ENCODE results near the gene JUP. TPM values are rescaled to one million over a fixed set of nuclear protein-coding genes. Genes with fewer than 3 reads are reported as not detected.

The JUP gene
- total and polyA plus RNA-seq, 2 experiments from 2014 or later, result 209 to 214 TPM

- peak; percentile 68 for DNase-seq (ENCODE audit: low spot score)
- H3K4me3 ChIP-seq, result peak overlapping the region; percentile 28
- WGBS (ENCODE audit: low lambda C conversion rate, missing lambda C conversion rate), result 25% methylated on average over 6 of the region's 6 CpGs
- no peaks in the 10 kb centered on the region for H3K9me3 ChIP-seq (ENCODE audit: low read depth)
- TF ChIP-seq EZH2 (IDR thresholded peaks at IDR 0.05; ENCODE audit: borderline replicate concordance), result no peak
- TF ChIP-seq EZH2phosphoT487 (IDR thresholded peaks at IDR 0.05; ENCODE audit: low read depth, severe bottlenecking, unreplicated experiment), result no peak
- TF ChIP-seq, protein P1, sequence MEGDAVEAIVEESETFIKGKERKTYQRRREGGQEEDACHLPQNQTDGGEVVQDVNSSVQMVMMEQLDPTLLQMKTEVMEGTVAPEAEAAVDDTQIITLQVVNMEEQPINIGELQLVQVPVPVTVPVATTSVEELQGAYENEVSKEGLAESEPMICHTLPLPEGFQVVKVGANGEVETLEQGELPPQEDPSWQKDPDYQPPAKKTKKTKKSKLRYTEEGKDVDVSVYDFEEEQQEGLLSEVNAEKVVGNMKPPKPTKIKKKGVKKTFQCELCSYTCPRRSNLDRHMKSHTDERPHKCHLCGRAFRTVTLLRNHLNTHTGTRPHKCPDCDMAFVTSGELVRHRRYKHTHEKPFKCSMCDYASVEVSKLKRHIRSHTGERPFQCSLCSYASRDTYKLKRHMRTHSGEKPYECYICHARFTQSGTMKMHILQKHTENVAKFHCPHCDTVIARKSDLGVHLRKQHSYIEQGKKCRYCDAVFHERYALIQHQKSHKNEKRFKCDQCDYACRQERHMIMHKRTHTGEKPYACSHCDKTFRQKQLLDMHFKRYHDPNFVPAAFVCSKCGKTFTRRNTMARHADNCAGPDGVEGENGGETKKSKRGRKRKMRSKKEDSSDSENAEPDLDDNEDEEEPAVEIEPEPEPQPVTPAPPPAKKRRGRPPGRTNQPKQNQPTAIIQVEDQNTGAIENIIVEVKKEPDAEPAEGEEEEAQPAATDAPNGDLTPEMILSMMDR (IDR thresholded peaks at IDR 0.05; ENCODE audit: poor library complexity), result no peak
- H3K36me3 ChIP-seq (replicated peaks; ENCODE audit: insufficient read depth, low read depth), result no peaks in the 10 kb centered on the region
- H2AFZ ChIP-seq, result no peak overlapping the region
- H3K9me2 ChIP-seq (replicated peaks; ENCODE audit: insufficient read depth), result no peaks in the 10 kb centered on the region
- H4K20me1 ChIP-seq (ENCODE audit: insufficient read depth, poor library complexity, severe bottlenecking), result peaks cover 55% of the 10 kb centered on the region
- H3K79me2 ChIP-seq, result peaks cover 66% of the 10 kb centered on the region
- H3K27me3 ChIP-seq, result no peaks in the 10 kb centered on the region
- H3K4me2 ChIP-seq, result peak overlapping the region; percentile 85
- H3K4me1 ChIP-seq (ENCODE audit: insufficient read depth), result peaks cover 12% of the 10 kb centered on the region
- H3K27ac ChIP-seq, result peak overlapping the region; percentile 93
Observed at GRCh38 chr17:41784207-41784744, 2.2 kb downstream of the JUP start.

- H3K79me2 ChIP-seq, result peaks cover 85% of the 10 kb centered on the region
- no peaks in the 10 kb centered on the region for H3K27me3 ChIP-seq
- no peaks in the 10 kb centered on the region for H3K9me2 ChIP-seq (replicated peaks; ENCODE audit: insufficient read depth)
- H3K9me3 ChIP-seq (ENCODE audit: low read depth), result no peaks in the 10 kb centered on the region
- H2AFZ ChIP-seq, result no peak overlapping the region
- no peaks in the 10 kb centered on the region for H3K36me3 ChIP-seq (replicated peaks; ENCODE audit: insufficient read depth, low read depth)
- no peak overlapping the region for H3K4me3 ChIP-seq
- peaks cover 73% of the 10 kb centered on the region for H4K20me1 ChIP-seq (ENCODE audit: insufficient read depth, poor library complexity, severe bottlenecking)
- whole genome bisulfite sequencing (ENCODE audit: low lambda C conversion rate, missing lambda C conversion rate), result 94% methylated on average over 4 of the region's 4 CpGs
- H3K4me2 ChIP-seq, result peak overlapping the region; percentile 85
- TF ChIP-seq EZH2 (IDR thresholded peaks at IDR 0.05; ENCODE audit: borderline replicate concordance) (no peak), EZH2phosphoT487 (IDR thresholded peaks at IDR 0.05; ENCODE audit: low read depth, severe bottlenecking, unreplicated experiment) (no peak)
- TF ChIP-seq, protein P1 (IDR thresholded peaks at IDR 0.05; ENCODE audit: poor library complexity), result no peak
- peak overlapping the region; percentile 44 for H3K27ac ChIP-seq
- H3K4me1 ChIP-seq (ENCODE audit: insufficient read depth), result peaks cover 25% of the 10 kb centered on the region
- no peak for DNase-seq (ENCODE audit: low spot score)
Observed at GRCh38 chr17:41782142-41782541, 4.4 kb downstream of the JUP start.

DNA sequence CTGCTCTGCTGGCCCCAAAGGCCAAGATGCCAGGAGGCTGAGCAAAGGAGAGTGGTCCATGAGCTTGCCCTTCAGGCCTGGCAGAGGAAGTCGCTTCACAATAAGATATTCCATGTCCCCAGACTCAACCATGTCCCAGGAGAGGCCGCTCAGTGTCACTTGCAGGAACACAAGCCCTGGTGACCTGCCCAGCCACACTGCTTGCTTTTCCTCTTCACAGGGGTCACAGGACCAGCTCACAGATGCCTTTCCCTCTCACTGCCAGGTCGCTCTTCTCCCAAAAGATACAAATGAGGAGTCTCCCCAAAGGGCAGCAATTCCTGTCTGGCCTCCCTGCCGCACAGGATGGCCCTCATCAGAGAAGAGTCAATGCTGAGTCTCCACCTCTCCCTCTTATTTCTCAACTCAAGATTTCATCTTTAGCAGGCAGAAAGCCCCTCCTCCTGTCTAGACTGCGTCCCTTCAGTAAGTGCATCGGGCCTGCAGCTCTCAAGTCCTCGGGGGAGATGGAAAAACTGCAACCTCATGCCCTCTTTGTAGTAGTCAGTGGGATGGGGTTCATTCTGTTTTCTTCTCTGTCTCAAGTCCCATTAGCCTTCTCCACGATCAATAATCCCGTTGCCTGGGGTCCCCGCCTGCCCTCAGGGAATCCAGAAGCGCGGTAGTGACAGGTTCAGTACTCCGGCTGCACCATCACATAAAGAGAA lies 5.0 kb downstream of the JUP start:
- peaks cover 27% of the 10 kb centered on the region for H3K4me1 ChIP-seq (ENCODE audit: insufficient read depth)
- H3K4me3 ChIP-seq, result no peak overlapping the region
- no peaks in the 10 kb centered on the region for H3K36me3 ChIP-seq (replicated peaks; ENCODE audit: insufficient read depth, low read depth)
- peaks cover 91% of the 10 kb centered on the region for H3K79me2 ChIP-seq
- H3K4me2 ChIP-seq, result peak overlapping the region; percentile 85
- DNase-seq (ENCODE audit: low spot score), result peak; percentile 12
- no peaks in the 10 kb centered on the region for H3K27me3 ChIP-seq
- no peak overlapping the region for H2AFZ ChIP-seq
- H3K9me2 ChIP-seq (replicated peaks; ENCODE audit: insufficient read depth), result no peaks in the 10 kb centered on the region
- WGBS (ENCODE audit: low lambda C conversion rate, missing lambda C conversion rate), result 84% methylated on average over 13 of the region's 13 CpGs
- peaks cover 77% of the 10 kb centered on the region for H4K20me1 ChIP-seq (ENCODE audit: insufficient read depth, poor library complexity, severe bottlenecking)
- H3K9me3 ChIP-seq (ENCODE audit: low read depth), result no peaks in the 10 kb centered on the region
- TF ChIP-seq EZH2 (IDR thresholded peaks at IDR 0.05; ENCODE audit: borderline replicate concordance) (no peak), EZH2phosphoT487 (IDR thresholded peaks at IDR 0.05; ENCODE audit: low read depth, severe bottlenecking, unreplicated experiment) (no peak)
- TF ChIP-seq, protein P1 (IDR thresholded peaks at IDR 0.05; ENCODE audit: poor library complexity), result no peak
- H3K27ac ChIP-seq, result peak overlapping the region; percentile 44

Measured in hepatocyte (in vitro differentiated cells).